ENCODE results near the gene CARS1.

Gene CARS1

GRCh38 chr11:3077846-3078440 lies 20.7 kb upstream of the CARS1 start:
- Histone ChIP-seq H3K9me3 (ENCODE audit: insufficient read depth, low read depth, low read length) (no peaks in the 10 kb centered on the region), H3K4me2 (ENCODE audit: low read depth, low read length, poor library complexity, severe bottlenecking) (no peak overlapping the region), H3K79me2 (ENCODE audit: insufficient read depth, low read length) (no peaks in the 10 kb centered on the region), H4K20me1 (ENCODE audit: insufficient read depth, low read length, poor library complexity, severe bottlenecking) (no peaks in the 10 kb centered on the region), H2AFZ (ENCODE audit: low read length) (no peak overlapping the region), H3K9me2 (replicated peaks; ENCODE audit: low read depth, low read length) (no peaks in the 10 kb centered on the region), H3K36me3 (ENCODE audit: insufficient read depth, low read length) (no peaks in the 10 kb centered on the region), H3F3A (ENCODE audit: low read depth) (no peaks in the 10 kb centered on the region), H3K9ac (ENCODE audit: low read depth, low read length, poor library complexity, severe bottlenecking) (no peak overlapping the region), H3K27me3 (ENCODE audit: insufficient read depth, low read length, poor library complexity, severe bottlenecking) (no peaks in the 10 kb centered on the region), H3K4me3 (ENCODE audit: low read length, poor library complexity, severe bottlenecking) (no peak overlapping the region), H3K4me1 (ENCODE audit: insufficient read depth, low read length, poor library complexity, severe bottlenecking) (no peaks in the 10 kb centered on the region)
- TF ChIP-seq EZH2phosphoT487 (IDR thresholded peaks at IDR 0.05; ENCODE audit: borderline replicate concordance) (no peak), CTCF (conservative IDR thresholded peaks at IDR 0.05; ENCODE audit: low read length) (no peak)

- Histone ChIP-seq H2AFZ (ENCODE audit: low read length) (no peak overlapping the region), H3K79me2 (ENCODE audit: insufficient read depth, low read length) (no peaks in the 10 kb centered on the region), H3K9me3 (ENCODE audit: insufficient read depth, low read depth, low read length) (no peaks in the 10 kb centered on the region), H3K4me3 (ENCODE audit: low read length, poor library complexity, severe bottlenecking) (no peak overlapping the region), H3K36me3 (ENCODE audit: insufficient read depth, low read length) (no peaks in the 10 kb centered on the region), H3F3A (ENCODE audit: low read depth) (no peaks in the 10 kb centered on the region), H4K20me1 (ENCODE audit: insufficient read depth, low read length, poor library complexity, severe bottlenecking) (no peaks in the 10 kb centered on the region), H3K4me1 (ENCODE audit: insufficient read depth, low read length, poor library complexity, severe bottlenecking) (no peaks in the 10 kb centered on the region), H3K27me3 (ENCODE audit: insufficient read depth, low read length, poor library complexity, severe bottlenecking) (no peaks in the 10 kb centered on the region), H3K4me2 (ENCODE audit: low read depth, low read length, poor library complexity, severe bottlenecking) (no peak overlapping the region), H3K9ac (ENCODE audit: low read depth, low read length, poor library complexity, severe bottlenecking) (no peak overlapping the region), H3K9me2 (replicated peaks; ENCODE audit: low read depth, low read length) (no peaks in the 10 kb centered on the region)
- TF ChIP-seq CTCF (conservative IDR thresholded peaks at IDR 0.05; ENCODE audit: low read length) = no peak
- no peak for TF ChIP-seq EZH2phosphoT487 (IDR thresholded peaks at IDR 0.05; ENCODE audit: borderline replicate concordance)
Observed at GRCh38 chr11:3077189-3077836, 20.1 kb upstream of the CARS1 start.

- Histone ChIP-seq H2AFZ (ENCODE audit: low read length) (no peak overlapping the region), H3K36me3 (ENCODE audit: insufficient read depth, low read length) (no peaks in the 10 kb centered on the region), H4K20me1 (ENCODE audit: insufficient read depth, low read length, poor library complexity, severe bottlenecking) (no peaks in the 10 kb centered on the region), H3K4me2 (ENCODE audit: low read depth, low read length, poor library complexity, severe bottlenecking) (no peak overlapping the region), H3K79me2 (ENCODE audit: insufficient read depth, low read length) (no peaks in the 10 kb centered on the region), H3F3A (ENCODE audit: low read depth) (no peaks in the 10 kb centered on the region), H3K9me3 (ENCODE audit: insufficient read depth, low read depth, low read length) (no peaks in the 10 kb centered on the region), H3K27me3 (ENCODE audit: insufficient read depth, low read length, poor library complexity, severe bottlenecking) (no peaks in the 10 kb centered on the region), H3K9me2 (replicated peaks; ENCODE audit: low read depth, low read length) (no peaks in the 10 kb centered on the region), H3K4me3 (ENCODE audit: low read length, poor library complexity, severe bottlenecking) (no peak overlapping the region), H3K4me1 (ENCODE audit: insufficient read depth, low read length, poor library complexity, severe bottlenecking) (no peaks in the 10 kb centered on the region), H3K9ac (ENCODE audit: low read depth, low read length, poor library complexity, severe bottlenecking) (no peak overlapping the region)
- TF ChIP-seq CTCF (conservative IDR thresholded peaks at IDR 0.05; ENCODE audit: low read length) (no peak), EZH2phosphoT487 (IDR thresholded peaks at IDR 0.05; ENCODE audit: borderline replicate concordance) (no peak)
Observed at GRCh38 chr11:3074912-3075589, 17.8 kb upstream of the CARS1 start.
